ENCODE data around the gene RUNX2.

DNA sequence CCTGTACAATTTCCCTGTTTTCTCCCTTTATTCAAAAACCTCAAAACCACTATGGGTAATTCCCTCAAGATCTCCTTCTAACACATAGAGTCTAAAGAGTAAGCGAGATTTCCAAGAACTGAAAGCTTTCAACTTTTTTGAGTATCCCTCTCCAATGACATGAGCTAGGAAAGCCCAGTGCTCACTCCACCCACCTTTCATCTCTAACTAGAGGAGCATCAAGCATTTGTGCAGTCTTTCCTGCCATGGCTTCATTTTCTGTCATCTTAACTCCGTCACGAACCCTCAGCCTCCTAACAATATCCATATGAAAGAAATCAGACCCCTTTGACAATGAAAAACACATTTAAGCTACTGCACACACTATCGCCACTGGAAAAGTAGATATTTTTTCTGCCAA lies 141.5 kb downstream of the RUNX2 start:
- TF ChIP-seq, protein P1, sequence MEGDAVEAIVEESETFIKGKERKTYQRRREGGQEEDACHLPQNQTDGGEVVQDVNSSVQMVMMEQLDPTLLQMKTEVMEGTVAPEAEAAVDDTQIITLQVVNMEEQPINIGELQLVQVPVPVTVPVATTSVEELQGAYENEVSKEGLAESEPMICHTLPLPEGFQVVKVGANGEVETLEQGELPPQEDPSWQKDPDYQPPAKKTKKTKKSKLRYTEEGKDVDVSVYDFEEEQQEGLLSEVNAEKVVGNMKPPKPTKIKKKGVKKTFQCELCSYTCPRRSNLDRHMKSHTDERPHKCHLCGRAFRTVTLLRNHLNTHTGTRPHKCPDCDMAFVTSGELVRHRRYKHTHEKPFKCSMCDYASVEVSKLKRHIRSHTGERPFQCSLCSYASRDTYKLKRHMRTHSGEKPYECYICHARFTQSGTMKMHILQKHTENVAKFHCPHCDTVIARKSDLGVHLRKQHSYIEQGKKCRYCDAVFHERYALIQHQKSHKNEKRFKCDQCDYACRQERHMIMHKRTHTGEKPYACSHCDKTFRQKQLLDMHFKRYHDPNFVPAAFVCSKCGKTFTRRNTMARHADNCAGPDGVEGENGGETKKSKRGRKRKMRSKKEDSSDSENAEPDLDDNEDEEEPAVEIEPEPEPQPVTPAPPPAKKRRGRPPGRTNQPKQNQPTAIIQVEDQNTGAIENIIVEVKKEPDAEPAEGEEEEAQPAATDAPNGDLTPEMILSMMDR (conservative IDR thresholded peaks at IDR 0.05; ENCODE audit: low read depth in 2 of 2), result no peak
- no peak for TF ChIP-seq EZH2 (IDR thresholded peaks at IDR 0.05; ENCODE audit: low read depth, unreplicated experiment)
